Kidney tubule cell (primary cell): ENCODE measurements around the gene ADAMTS12.
A peak's percentile ranks its signal among the peaks of the same experiment; 100 is the strongest.

Experiments used
- DNase-seq: peaks from one replicate; pipeline ENCODE4 v3.0.0-alpha.2; 2018; ENCODE audit warnings: low spot score

The ADAMTS12 gene

DNA sequence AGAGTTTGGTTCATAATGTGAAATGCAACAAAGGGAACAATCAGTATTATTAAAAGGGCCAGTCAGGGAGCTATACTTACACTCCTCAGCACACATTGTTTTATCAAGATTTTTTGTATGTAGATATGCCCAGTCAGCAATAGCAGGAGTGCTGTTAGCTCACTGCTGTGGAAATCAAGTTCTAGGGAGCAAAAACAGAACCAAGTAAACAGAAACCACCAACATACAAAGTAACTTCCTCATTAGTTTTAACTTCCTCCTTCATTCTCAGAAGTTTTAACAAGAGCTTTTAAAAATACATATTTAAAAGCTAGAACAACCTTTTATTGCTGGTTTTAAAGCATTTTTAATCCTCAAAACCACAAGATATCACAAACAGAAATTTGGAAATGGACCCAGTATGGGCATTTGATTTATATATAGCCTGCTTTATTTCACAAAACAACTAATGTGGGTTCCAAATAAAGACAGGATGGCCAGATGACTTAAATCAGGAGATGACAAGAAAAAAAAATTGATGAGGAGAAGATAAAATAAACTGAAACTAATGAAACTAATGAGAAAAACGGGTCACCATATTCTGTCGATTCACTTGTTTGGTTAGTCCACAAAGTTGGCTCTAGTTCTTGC lies 178.5 kb downstream of the ADAMTS12 start:
- no peak for DNase-seq

- DNase-seq: no peak
These were observed 179.1 kb downstream of the ADAMTS12 start for GRCh38 chr5:33712664-33713063.

DNA sequence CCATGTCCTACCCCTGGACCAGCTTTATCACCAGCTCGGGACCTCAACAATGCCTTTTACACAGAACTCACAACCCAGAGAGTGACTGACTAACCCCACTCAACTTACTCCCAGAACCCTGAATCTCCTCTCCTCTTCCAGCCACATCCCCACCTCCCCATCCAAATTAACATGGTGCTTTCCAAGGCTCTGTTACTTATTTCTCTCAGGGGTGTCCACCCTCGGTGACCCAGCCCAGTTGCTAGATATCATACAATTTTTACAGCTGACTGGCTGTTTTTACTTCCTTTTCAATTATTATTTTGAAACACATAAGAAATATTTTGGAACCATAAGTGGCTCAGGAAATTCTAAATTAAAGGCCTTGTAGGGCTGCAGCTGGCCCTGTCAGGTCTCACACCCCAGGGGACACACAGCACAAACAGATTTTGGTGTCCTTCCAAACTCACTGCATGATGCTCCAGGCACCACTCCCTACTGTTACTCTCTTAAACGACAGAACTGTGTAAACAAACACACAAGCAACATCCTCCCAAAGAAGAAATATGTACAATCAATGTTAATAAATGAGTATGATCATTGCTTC lies 180.6 kb downstream of the ADAMTS12 start:
- DNase-seq: no peak

DNA sequence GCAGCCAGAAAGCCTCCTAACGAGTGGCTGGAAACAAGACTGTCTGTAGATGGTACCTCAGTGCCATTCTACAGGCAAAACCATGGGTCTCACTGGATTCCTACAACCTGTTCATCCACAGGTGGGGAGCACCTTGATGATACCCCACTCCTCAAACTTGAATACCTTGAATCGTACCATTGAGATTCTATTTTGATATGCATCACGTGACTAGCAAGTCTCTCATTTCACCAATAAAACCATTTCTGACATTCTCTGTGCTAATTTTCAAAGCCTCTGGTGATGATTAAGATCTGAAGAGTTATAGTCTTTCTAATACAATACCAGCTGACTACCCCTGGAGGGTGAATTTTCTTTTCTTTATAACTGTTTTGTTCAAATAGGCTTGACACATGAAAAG lies 188.9 kb downstream of the ADAMTS12 start:
- no peak for DNase-seq

DNA sequence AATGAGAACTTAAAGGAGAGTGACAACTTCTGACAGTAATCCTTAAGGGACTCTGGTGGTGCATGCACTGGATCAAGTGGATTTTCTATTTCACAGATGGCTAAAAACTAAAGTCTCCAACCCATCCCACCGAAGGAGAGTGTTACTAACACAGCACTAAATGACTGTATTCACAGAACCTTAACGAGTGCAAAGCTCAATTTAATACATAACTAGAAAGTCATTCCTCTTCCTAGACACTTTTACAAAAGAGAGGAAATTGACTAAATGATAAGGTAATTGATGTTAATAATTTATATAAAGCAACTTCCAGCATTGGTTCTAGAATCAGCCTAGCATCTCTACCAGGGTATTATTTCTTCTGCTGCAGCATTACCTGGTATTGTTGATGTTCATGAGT lies 189.8 kb downstream of the ADAMTS12 start:
- DNase-seq: peak; percentile 37

DNA sequence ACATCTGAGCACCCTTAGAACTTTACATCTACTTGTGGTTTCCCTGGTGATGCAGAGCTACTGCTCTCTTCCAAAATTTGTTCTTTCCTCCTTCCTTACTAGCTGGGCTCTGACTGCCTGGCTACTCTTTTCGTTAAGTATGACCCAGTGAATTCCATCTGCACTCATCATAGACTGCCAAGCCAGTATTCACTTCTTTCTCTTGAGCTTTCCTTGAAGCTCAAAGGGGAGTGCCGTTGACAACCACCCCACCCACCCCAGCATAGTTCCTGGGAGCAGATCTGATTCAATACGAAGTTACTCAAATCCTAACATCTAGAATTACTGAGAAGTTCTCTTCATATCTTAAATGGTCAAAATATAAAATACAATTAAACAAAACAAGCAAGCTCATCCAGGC lies 190.5 kb downstream of the ADAMTS12 start:
- DNase-seq: peak; percentile 27

GRCh38 chr5:33696411-33696810 lies 195.4 kb downstream of the ADAMTS12 start:
- DNase-seq: no peak

DNA sequence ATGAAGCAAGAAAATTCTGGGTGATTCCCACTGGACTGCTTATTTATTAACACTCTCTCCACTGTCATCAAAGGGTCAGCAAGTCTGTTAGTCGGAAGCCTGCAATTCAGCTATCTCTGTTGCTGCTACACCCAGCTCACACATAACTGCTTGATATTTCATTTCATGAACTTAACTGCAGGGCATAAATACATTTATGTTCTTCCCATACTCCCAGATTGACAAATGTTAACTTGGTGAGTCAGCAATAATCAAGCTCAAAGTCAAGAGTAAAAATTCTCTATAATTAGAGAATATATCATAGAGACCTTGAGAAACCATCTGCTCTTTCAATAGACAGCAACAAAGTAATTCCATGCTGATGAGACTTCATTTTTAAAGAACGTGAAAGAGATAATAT lies 198.8 kb downstream of the ADAMTS12 start:
- peak; percentile 23 for DNase-seq

GRCh38 chr5:33691856-33692255 lies 199.9 kb downstream of the ADAMTS12 start:
- no peak for DNase-seq

DNA sequence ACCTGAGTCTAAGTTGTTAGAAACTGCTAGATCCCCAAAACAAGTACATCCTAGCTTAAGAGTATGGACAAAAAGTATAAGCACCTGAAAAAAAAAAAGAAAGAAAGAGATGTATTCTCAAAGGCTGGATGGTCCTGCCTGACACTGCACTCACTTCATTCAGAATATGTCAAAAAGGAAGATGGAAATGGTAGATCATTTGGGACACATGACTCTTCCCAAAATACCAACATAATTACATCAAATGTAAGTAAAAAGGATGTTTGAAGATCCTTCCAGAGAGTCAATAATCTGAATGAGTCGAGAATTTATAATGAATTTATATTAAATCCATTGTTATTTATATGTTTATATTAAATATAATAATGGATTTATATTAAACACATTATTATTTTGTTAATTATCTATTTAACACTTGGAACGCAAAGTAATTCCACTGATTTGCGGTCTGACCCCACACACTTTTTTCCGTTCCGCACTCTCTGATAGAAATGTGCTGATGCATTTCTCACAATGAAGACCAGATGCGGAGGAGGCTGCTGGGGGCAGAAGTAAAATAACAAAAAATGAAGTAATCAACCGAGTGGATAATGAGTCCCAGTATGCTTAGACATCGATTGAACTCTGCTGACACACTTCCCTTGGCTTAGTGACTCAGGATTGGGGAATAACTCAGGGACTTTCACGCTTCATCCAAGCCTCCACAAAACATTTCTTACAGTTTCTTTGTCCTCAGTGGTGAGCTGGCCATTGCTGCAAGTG lies 201.2 kb downstream of the ADAMTS12 start:
- peak; percentile 83 for DNase-seq

GRCh38 chr5:33688526-33688925 lies 203.3 kb downstream of the ADAMTS12 start:
- peak; percentile 25 for DNase-seq

DNA sequence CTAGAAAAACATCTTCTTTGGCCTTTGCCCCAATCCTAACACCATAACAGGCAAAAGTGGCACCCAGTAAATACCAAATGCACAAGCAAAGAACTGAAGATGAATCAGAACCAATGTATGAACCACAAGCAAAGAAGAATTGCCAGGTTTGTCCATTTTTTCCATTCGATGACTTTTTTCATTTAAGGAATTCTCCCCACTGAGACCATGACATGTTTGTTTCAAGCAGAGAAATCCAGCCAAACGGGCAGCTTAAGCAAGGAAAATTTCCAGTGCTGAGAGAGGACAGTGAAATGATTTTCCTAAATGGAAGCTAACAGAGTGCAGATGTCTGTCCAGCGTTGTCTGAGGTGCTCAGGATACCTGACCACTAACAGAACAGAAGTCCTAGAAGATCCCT lies 203.7 kb downstream of the ADAMTS12 start:
- DNase-seq: no peak

DNA sequence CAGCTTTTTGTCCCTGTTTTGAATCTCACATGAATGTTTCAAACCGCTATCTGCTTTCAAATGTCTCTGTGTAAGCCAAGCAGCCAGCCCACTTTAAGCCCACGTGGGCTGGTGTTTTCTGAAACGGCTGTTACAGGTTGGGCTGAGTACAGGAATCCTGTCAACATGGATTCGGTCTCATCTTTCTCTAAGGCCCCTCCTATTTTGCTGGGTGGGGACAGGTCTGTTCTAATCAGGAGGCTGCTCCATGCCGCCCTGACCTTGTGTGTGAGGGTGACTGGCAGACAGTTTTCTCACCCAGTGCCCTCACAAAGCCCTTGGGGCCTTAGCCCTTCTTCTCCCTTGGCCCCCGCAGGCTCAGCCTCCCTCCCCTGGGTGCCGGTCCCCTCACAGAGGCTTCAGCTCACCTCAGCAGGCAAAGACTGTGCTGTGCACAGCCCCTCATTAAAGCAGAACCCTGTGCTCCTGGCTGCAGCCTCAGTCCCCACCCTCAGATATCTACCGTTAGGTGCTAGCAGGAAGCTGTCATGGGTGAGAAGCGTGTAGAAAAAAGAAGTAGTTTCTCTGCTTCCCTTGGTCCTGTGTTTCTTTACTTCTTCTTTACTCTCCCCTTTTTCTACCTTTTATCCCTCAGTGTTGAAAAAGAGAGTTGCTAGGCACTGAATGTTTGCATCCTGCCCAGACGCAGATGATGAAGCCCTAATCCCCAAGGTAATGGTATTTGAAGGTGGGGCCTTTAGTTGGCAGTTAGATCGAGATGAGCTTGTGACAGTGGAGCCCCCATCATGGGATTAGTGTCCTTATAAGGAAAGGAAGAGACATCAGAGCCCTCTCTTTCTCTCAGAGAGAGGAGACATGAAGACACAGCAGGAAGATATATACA lies 205.7 kb downstream of the ADAMTS12 start:
- DNase-seq: no peak

DNA sequence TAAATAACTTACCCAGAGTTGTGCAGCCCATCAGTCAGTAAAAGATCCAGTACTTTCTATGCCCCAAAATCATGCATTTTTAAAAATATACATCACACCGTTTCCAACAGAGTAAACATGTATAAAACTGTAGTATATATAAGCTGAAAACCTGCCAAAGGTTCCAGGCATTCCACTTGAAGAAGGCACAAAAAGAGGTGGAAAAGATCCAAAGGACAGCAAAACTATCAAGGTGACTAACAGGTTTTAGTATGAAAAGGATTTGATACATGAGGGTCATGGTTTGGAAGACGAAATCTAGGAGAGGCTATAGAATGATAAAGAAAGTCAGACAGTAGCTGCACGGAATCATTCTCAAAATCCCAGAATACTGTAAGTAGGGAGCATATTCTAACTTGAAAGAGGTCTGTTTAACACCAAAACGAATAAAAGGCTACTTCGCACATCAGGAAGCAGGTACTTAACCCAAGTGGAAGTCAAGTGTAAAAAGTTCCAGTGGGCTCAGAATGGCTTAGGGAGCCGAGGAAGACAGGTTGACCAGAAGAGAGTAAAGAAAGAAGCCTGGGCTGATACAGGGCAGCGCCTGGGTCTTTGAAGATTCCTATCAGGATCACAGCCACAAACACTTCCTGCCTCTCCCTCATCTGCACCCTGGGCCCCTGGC lies 207.2 kb downstream of the ADAMTS12 start:
- no peak for DNase-seq

GRCh38 chr5:33679791-33680190 lies 212.0 kb downstream of the ADAMTS12 start:
- DNase-seq: peak; percentile 41

DNA sequence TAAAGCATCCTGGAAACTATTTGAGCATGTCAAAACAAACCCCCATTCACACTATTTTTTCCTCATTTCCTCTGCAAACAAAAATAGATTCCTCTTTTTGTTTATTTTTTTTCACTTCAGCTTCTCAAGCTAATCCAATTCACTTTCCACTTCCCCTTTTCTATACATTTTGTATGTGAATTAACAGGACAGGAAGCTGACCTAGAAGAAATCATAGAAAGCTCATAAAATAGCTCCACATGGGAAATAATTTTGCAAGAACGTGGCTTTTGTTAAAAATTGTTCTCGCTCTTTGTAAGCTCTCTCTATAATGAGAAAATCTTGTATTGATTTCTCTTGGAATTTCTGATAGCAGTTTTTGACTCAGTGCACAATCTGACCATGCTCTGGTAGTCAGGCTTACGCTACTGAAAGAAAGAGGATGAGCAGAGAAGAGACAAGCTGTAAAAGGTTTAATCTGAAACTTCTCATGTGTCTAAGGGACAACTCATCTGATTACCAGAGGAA lies 215.8 kb downstream of the ADAMTS12 start:
- DNase-seq: no peak

DNA sequence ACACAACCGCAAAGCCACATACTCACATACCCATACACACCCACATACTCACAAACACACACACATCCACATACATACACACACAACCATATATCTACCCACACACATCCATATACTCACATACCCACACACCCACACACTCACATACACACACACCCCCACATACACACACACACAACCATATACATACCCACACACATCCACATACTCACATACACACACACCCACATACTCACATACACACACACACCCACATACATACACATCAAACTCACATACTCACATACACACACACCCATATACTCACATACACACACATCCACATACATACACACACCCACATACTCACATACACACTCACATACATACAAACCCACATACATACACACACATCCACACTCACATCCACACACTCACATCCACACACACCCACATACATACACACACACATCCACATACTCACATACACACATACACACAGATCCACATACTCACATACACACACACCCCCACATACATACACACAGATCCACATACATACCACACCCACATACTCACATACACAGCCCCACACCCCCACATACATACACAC lies 220.0 kb downstream of the ADAMTS12 start:
- DNase-seq: no peak

GRCh38 chr5:33662722-33663427 lies 228.9 kb downstream of the ADAMTS12 start:
- DNase-seq: no peak

- no peak for DNase-seq
These were observed 232.1 kb downstream of the ADAMTS12 start for GRCh38 chr5:33659526-33660169.

- no peak for DNase-seq
These were observed 233.9 kb downstream of the ADAMTS12 start for GRCh38 chr5:33657804-33658440.
